LHCN-M2 (cell line): ENCODE data around the gene ASCC3. TPM values are rescaled to one million over a fixed set of nuclear protein-coding genes. Genes with fewer than 3 reads are reported as not detected.
"Not testable (repeated sequence)": the region's sequence is repeated elsewhere in the genome, so short reads cannot be mapped to it uniquely, and the experiment has no call there.

Experiments
- DNase-seq: peaks from one replicate; pipeline ENCODE4 v3.0.0-alpha.2; 2012; ENCODE audit warnings: low read depth
- total RNA-seq: library from RNA; depleted of rRNA; stranded (reverse); fragments of >200 nt; gene quantifications from 2 replicates; pipeline ENCODE4 v1.2.3, GENCODE V29; 2014

ASCC3 gene
- total RNA-seq, 1 experiment from 2014 or later = 87.1 TPM

GRCh38 chr6:100665041-100665380 is 216.1 kb downstream of the ASCC3 start:
- DNase-seq = no peak

GRCh38 chr6:100664274-100665040 is 216.7 kb downstream of the ASCC3 start:
- DNase-seq = peak; percentile 21

DNA sequence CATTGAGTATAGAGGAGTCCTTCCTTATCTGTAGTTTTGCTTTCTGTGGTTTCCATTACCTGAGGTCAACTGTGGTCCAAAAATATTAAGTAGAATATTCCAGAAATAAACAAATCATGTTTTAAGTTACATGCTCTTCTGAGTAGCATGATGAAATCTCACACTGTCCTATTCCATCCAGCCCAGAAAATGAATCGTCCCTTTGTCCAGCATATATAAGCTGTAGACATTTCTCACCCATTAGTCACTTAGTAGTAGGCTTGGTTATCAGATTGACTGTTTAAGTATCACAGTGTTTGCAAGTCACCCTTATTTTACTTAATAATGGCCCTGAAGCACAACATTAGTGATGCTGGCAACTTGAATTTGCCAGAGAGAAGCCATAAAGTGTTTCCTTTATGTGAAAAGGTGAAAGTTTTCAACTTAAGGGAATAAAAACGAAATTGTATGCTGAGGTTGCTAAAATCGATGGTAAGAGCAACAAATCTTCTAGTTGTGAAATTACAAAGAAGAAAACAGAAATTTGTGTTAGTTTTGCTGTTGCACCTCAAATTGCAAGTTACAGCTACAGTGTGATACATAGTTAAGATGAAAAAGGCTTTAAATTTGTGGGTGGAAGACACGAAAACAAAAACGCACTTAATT is 217.8 kb downstream of the ASCC3 start:
- DNase-seq = peak; percentile 75

GRCh38 chr6:100662264-100662663 is 218.9 kb downstream of the ASCC3 start:
- no peak for DNase-seq

DNA sequence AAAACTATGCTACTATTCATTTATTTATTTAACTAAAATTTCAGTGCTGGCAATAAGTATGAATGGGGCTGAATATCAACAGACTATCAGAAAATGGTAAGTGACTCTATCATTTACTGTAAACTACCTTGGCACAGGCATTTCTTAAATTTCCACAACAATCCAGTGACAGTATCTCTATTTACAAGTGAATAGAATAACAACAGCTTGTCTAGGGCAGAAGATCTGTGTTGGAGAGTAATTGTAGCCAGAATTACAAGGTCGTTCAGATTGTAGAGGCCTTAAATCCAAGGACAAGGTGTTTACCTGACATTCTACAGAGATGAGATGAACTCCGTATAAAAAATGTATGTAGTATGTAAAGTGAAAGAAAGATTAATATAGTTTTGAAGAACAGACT is 222.6 kb downstream of the ASCC3 start:
- no peak for DNase-seq

- DNase-seq = peak; percentile 45
Observed at GRCh38 chr6:100657678-100658330, 223.3 kb downstream of the ASCC3 start.

- DNase-seq = not testable (repeated sequence)
Observed at GRCh38 chr6:100641147-100641546, 240.0 kb downstream of the ASCC3 start.

- DNase-seq = peak; percentile 94
Observed at GRCh38 chr6:100633096-100633777, 247.9 kb downstream of the ASCC3 start.

DNA sequence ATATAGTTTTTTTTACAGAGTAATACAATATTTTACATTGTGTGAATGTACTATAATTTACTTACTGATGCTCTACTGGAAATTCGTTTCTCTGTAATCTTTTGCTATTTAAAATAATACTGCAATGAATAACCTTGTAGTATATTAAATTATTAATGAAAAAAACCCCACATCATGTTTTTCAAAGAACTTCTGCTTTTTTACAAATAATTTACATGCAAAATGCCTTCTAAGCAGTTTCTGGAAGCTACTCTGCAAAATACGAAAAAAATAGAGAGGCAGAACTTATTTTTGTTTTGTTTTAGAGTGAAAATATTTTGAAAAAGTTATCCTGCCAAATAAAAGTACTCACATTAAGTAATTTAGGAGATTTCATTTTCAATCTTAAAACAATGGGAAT is 250.6 kb downstream of the ASCC3 start:
- no peak for DNase-seq

DNA sequence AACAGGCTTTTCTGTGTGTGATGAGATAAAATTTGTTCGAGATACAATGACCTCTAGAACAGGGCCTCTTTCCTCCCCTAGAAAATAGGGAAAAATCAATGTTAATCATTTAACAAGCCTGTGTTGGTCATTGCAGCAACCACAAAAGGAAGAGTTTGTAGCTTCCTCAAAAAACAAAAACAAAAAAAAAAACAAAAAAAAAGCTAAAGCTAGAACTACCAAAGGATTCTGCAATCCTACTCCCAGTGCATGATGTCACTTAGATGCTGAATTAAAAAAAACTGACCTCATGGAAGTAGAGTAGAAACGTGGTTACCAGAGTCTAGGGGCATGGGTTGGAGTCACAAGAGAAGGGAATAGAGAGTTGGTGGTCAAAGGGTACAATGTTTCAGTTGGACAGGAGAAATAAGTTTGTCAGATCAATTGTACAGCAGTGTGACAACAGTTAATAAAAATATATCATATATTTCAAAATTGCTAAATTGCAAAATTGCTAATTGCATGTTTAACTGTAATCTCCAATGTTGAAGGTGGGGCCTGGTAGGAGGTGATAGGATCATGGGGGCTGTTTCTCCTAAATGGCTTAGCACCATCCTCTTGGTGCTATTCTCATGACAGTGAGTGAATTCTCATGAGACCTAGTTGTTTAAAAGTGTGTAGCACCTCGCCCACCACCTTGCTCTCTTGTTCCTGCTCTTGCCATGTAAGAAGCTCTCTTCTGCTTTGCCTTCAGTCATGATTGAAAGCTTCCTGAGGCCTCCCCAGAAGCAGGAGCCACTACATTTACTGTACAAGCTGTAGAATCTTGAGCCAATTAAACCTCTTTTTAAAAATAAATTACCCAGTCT is 253.0 kb downstream of the ASCC3 start:
- no peak for DNase-seq

GRCh38 chr6:100626721-100627120 is 254.4 kb downstream of the ASCC3 start:
- no peak for DNase-seq

GRCh38 chr6:100622907-100623692 is 258.0 kb downstream of the ASCC3 start:
- DNase-seq = peak; percentile 68

GRCh38 chr6:100620085-100620840 is 260.9 kb downstream of the ASCC3 start:
- DNase-seq = peak; percentile 56

GRCh38 chr6:100618351-100618671 is 262.8 kb downstream of the ASCC3 start:
- DNase-seq = no peak

DNA sequence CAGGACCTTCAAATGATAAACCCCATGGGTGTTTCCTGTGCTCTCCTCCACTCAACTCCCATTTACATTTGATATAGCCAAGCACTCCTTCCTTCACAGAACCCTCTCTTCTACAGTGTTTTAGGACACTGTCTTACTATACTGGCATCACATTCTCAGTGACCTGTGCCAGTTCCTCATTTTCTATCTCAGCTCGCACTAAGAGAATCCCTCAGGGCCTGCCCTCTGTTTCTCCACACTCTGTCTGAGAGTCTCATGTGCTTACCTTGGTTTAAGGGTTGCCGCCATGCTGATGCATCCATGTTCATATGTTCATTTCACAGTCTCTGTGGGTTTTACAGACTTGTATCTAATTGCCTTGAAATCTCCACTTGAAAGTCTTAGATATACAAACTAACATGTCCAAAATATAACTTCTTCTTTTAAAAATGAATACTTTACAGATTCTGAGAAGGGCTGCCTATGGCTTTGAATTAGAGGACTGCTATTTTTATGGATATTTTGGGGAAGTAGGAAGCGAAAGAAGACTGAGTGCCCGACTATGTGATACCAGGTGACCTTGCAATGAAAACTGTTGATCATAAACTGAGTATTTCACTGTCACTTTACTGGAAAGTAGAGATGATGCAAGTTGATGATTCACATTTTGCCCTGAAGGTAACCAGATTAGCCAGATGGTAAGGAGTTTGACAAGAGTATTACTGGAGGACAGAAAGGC is 263.3 kb downstream of the ASCC3 start:
- no peak for DNase-seq

DNA sequence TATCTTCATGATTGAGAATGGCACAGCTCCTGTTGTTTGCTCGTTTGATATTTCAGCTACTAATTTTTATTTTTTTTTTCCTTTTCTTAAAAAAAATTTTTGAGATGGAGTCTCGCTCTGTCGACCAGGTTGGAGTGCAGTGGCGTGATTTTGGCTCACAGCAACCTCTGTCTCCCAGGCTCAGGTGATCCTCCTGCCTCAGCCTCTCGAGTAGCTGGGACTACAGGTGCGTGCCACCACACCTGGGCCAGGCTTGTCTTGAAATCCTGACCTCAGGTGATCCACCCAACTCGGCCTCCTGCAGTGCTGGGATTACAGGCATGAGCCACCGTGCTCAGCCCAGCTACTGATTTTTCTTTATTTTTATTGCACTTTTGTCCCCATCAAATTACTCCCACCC is 266.2 kb downstream of the ASCC3 start:
- no peak for DNase-seq

DNA sequence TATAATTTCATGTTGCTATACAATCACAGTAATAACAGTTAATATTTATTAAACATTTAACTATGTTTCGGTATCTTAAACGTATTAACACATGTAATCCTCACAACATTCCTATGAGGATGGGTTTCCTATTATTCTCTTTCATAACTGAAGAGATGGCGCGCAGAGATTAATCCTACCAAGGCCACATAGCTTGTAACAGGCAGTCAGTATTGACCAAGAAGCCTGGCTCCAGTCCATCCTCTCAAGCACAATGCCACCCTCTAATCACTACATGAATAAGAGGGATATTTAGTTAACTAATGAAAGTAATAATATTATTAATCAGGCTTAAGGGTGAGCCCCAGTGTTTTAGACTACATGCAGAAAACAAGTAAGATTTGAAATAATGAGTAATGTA is 266.7 kb downstream of the ASCC3 start:
- no peak for DNase-seq

- DNase-seq = peak; percentile 50
Observed at GRCh38 chr6:100613656-100614055, 267.5 kb downstream of the ASCC3 start.

DNA sequence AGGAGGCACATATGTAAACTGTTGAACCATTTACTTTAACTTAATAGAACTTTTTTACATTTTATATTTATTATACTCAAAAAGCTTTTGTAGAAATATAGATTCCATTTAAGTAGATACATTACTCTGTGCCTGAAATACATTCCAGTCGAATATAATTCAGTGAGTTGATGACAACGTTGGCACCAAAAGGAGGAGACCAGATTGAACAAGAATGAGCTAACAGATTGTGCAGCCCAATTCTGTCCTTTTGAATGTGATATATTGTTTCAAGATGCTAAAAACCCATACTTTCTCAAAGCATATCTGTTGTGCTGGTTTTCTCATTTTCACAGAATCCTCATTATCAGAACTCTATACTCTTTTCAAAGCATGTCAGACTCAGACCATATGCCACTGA is 269.0 kb downstream of the ASCC3 start:
- no peak for DNase-seq
